Mesothelial cell of epicardium (in vitro differentiated cells): ENCODE measurements around the gene NDUFAF7. TPM values are rescaled to one million over a fixed set of nuclear protein-coding genes. Genes with fewer than 3 reads are reported as not detected.
A peak's percentile ranks its signal among the peaks of the same experiment; 100 is the strongest.

Source experiments
- DNase-seq, 2 experiments: peaks; one replicate each; pipeline ENCODE4 v3.0.0; 2021; ENCODE audit warnings: low spot score in 2 of 2; ENCODE audit not compliant: unreplicated experiment in 2 of 2
- H3K27ac Mint-ChIP-seq: 2 replicates; pipeline ENCODE4 v1.8.0; 2021; ENCODE audit warnings: mixed read lengths
- H3K27me3 Mint-ChIP-seq: 2 replicates; pipeline ENCODE4 v1.8.0; 2021; ENCODE audit warnings: low read depth, mixed read lengths
- H3K36me3 Mint-ChIP-seq: 2 replicates; pipeline ENCODE4 v1.8.0; 2021; ENCODE audit warnings: mixed read lengths
- H3K4me1 Mint-ChIP-seq: 2 replicates; pipeline ENCODE4 v1.8.0; 2021; ENCODE audit warnings: mixed read lengths
- H3K4me3 Mint-ChIP-seq: 2 replicates; pipeline ENCODE4 v1.8.0; 2021; ENCODE audit warnings: mild to moderate bottlenecking, moderate library complexity, mixed read lengths
- H3K9me3 Mint-ChIP-seq: 2 replicates; pipeline ENCODE4 v1.8.0; 2021; ENCODE audit warnings: mixed read lengths
- total RNA-seq: library from RNA; stranded (reverse); gene quantifications from 3 replicates; pipeline ENCODE4 v1.2.1, GENCODE V29; 2021
- TF ChIP-seq, protein P1 (sequence below): fragments of 200-600 bp; sonication (generic); IDR thresholded peaks from one replicate; pipeline ENCODE4 v1.5.0; 2021; ENCODE audit warnings: antibody characterized with exemption; ENCODE audit not compliant: unreplicated experiment

NDUFAF7 gene, protein sequence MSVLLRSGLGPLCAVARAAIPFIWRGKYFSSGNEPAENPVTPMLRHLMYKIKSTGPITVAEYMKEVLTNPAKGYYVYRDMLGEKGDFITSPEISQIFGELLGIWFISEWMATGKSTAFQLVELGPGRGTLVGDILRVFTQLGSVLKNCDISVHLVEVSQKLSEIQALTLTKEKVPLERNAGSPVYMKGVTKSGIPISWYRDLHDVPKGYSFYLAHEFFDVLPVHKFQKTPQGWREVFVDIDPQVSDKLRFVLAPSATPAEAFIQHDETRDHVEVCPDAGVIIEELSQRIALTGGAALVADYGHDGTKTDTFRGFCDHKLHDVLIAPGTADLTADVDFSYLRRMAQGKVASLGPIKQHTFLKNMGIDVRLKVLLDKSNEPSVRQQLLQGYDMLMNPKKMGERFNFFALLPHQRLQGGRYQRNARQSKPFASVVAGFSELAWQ
- total RNA-seq: 26.5 to 31.3 TPM (median 27.0 TPM) in 3 replicates

DNA sequence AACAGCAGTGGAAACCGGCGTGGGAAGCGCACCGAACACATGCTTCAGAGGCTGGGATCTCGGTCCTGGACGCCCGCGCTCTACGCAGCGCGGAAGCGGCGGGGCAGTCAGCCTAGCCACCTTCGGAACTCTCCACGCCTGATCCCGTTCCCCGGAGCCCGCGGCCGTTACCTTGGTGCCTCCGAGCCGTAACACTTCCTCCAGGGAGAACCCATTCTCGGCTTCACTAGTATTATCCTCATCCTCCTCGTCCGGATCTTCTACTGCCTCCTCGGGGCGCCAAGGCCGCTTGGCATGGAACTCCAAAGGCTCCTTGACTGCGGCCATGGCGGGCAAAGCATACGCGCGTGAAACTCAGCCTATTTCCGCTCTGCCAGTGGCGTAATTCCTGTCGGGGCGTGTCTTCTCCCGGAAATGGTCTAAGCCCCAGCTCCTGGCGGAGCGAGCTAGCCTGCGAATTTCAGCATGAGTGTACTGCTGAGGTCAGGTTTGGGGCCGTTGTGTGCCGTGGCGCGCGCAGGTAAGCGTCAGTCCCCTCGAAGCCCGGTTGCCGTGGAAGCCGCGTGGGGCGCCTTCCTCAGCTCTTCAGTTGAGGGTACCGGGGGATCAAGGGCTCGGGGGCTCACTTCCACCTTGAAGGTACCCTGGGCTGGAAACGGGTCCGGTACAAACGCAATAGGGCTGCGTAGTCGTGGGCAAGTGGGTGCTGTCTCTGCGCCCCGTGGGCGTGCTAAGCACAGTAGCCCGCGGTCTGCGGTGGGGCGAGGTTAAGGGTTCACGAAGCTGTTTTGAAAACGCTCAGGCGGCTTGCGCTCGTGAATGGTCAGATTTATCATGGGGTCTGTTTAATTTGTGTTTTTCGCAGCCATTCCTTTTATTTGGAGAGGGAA is at the start of gene NDUFAF7, which contains the start of gene CEBPZ:
TSS of gene NDUFAF7 (plus strand) at position 418 of the 890 bp plus-strand sequence. CDS start at position 466, 48 bp downstream.
TSS of gene CEBPZ (minus strand) at position 356 of the 890 bp plus-strand sequence. CDS start at position 327, 29 bp downstream.
- no peak within 1 kb of the TSS for H3K27ac Mint-ChIP-seq
- TF ChIP-seq, protein P1, sequence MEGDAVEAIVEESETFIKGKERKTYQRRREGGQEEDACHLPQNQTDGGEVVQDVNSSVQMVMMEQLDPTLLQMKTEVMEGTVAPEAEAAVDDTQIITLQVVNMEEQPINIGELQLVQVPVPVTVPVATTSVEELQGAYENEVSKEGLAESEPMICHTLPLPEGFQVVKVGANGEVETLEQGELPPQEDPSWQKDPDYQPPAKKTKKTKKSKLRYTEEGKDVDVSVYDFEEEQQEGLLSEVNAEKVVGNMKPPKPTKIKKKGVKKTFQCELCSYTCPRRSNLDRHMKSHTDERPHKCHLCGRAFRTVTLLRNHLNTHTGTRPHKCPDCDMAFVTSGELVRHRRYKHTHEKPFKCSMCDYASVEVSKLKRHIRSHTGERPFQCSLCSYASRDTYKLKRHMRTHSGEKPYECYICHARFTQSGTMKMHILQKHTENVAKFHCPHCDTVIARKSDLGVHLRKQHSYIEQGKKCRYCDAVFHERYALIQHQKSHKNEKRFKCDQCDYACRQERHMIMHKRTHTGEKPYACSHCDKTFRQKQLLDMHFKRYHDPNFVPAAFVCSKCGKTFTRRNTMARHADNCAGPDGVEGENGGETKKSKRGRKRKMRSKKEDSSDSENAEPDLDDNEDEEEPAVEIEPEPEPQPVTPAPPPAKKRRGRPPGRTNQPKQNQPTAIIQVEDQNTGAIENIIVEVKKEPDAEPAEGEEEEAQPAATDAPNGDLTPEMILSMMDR: no peak

DNA sequence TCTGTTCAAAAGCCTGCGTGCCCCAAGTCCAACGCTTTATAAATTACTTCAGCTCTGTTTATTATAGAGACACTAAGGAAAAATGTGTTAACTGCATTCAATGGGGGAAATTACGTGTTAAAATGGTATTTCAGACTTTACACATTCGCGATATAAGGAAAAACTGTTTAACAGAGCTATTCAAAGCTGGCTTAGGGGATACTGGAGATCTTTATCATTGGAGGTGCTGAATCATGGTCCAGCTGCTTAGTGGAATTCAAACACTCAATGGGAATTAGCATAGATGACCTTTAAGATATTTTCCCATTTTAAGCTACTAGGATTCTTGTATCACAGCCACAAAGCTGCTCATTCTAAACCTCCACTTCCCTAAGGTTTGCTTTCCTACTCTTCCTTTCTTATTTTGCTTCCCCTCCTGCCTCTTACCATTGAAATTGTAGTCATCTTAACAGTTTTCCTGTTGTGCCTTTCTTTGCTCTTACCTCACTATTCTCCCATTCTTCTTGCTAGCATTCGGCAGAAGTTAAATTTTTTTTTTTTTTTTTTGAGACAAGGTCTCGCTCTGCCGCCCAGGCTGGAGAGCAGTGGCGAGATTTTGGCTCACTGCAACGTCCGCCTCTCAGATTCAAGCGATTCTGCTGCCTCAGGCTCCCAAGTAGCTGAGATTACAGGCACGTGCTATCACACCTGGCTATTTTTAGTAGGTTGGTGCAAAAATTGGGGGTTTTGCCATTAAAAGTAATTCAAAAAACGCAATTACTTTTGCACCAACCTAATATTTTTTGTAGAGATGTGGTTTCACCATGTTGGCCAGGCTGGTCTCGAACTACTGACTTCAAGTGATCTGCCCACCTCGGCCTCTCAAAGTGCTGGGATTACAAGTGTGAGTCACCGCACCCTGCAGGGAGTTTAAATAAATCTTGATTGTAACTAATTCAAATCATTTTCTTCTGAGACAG is 49.5 kb upstream of the NDUFAF7 start:
- Mint-ChIP-seq H3K4me1 (peaks cover 4% of the 10 kb centered on the region), H3K36me3 (no peaks in the 10 kb centered on the region), H3K4me3 (no peak overlapping the region), H3K27me3 (peaks cover 7% of the 10 kb centered on the region), H3K9me3 (no peaks in the 10 kb centered on the region), H3K27ac (no peak overlapping the region)
- TF ChIP-seq, protein P1: no peak
- DNase-seq: no peak

More for the DNA sequence above, at the start of gene NDUFAF7, which contains the start of gene CEBPZ:
- Mint-ChIP-seq H3K36me3 (peaks cover 23% of the 10 kb centered on the region), H3K4me1 (peaks cover 6% of the 10 kb centered on the region), H3K4me3 (no peak within 1 kb of the TSS), H3K9me3 (no peaks in the 10 kb centered on the region), H3K27me3 (no peaks in the 10 kb centered on the region)
- peak; percentile 62 to 82 for DNase-seq

DNA sequence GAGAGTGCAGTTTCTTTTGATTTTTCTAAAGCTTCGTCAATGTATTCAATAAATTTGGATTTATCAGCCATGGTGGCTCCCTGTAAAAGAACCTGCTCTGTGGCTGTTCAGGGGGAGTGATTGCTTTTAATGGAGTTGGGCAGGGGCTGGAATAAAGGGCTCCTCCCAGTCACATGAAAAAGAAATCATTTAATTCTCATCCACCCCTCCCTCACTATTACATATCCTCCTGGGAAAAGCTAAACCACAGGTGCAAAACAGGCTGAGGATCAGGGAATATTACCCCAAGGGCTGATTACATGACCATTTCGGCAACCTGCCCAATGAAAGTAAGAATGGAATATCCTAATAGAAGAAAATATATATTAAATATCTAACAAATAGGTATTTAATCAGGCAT is 42.9 kb upstream of the NDUFAF7 start, which contains the start of gene SULT6B1:
TSS of gene SULT6B1 (minus strand) at position 101 of the 400 bp plus-strand sequence. CDS start at position 71, 30 bp downstream.
- no peak for DNase-seq
- H3K4me3 Mint-ChIP-seq: no peak within 1 kb of the TSS
- H3K9me3 Mint-ChIP-seq: no peaks in the 10 kb centered on the region
- H3K36me3 Mint-ChIP-seq: no peaks in the 10 kb centered on the region
- H3K27ac Mint-ChIP-seq: no peak within 1 kb of the TSS
- TF ChIP-seq, protein P1: no peak
- H3K27me3 Mint-ChIP-seq: peaks cover 9% of the 10 kb centered on the region
- H3K4me1 Mint-ChIP-seq: no peaks in the 10 kb centered on the region

DNA sequence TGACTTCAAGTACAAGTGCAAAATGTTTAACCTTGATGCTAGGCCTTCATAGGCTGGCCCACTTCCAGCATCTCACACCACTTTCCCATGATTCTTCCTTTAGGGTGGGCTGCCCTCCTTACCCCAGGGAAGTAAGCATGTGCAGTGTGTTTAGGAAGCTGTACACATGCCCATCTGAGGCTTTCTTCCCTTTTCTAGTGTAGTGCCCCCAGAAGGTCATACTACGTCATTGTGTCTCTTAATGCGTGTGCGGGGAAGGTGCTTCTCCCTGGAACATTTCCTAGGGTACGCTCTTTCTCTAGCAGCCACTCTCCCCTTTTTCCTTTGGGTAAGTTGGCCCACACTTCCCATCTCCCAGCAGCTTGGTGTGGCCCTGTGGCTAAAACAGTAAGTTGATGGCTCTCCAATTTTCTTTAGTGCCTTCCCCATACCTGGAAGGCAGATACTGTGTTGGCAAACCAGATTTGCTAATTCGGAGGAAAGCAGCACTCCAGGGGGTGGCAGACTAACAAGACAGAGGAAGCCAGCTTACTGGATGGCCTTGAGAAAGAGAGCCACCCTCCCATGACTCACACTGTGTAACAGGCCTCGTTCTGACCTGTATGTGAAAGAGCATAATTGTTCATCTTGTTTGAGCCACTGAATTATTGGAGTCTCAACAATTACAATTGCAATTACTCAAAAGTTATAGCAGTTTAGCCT is 41.9 kb upstream of the NDUFAF7 start:
- H3K36me3 Mint-ChIP-seq: no peaks in the 10 kb centered on the region
- H3K27me3 Mint-ChIP-seq: peaks cover 9% of the 10 kb centered on the region
- no peak overlapping the region for H3K4me3 Mint-ChIP-seq
- no peaks in the 10 kb centered on the region for H3K9me3 Mint-ChIP-seq
- TF ChIP-seq, protein P1: no peak
- H3K4me1 Mint-ChIP-seq: no peaks in the 10 kb centered on the region
- H3K27ac Mint-ChIP-seq: no peak overlapping the region
- no peak for DNase-seq
